ENCODE measurements around the gene EML3.

Gene EML3

GRCh38 chr11:62556875-62557631, 55.5 kb downstream of the EML3 start:
- Histone ChIP-seq H3K4me1 (peaks cover 73 to 96% (median 87%) of the 10 kb centered on the region in 10 experiments), H3K4me3 (peak overlapping the region in 6 of 10 experiments; percentile 9 to 63 (median 37); a peak in 9 of 20 replicates), H3K9ac (peak overlapping the region; percentile 72 to 86 (median 78); a peak in 21 of 22 replicates), H3K36me3 (peaks cover 37 to 66% (median 49%) of the 10 kb centered on the region in 11 experiments), H3K4me2 (peak overlapping the region; percentile 84 to 96 (median 90)), H3K9me3 (replicated peaks in 1 of 11) (no peaks in the 10 kb centered on the region), H4K20me1 (peaks cover 6 to 88% (median 47%) of the 10 kb centered on the region in 11 experiments; a peak in 21 of 22 replicates), H3K27ac (peak overlapping the region; percentile 80 to 98 (median 91); a peak in 21 of 22 replicates), H3K27me3 (no peaks in the 10 kb centered on the region)
- no peak for TF ChIP-seq Cebpa-rat (IDR thresholded peaks at IDR 0.05)

- peaks cover 29 to 58% (median 42%) of the 10 kb centered on the region in 11 experiments for H3K36me3 ChIP-seq
- H3K27ac ChIP-seq: peak overlapping the region; percentile 80 to 98 (median 91); a peak in 21 of 22 replicates
- H3K4me3 ChIP-seq: peak overlapping the region; percentile 34 to 63 (median 42); a peak in 18 of 20 replicates
- peaks cover 80 to 100% (median 94%) of the 10 kb centered on the region in 10 experiments for H3K4me1 ChIP-seq
- H3K9me3 ChIP-seq (replicated peaks in 1 of 11): no peaks in the 10 kb centered on the region
- H3K4me2 ChIP-seq: peak overlapping the region; percentile 84 to 96 (median 90)
- no peak for TF ChIP-seq Cebpa-rat (IDR thresholded peaks at IDR 0.05)
- H3K27me3 ChIP-seq: no peaks in the 10 kb centered on the region
- H4K20me1 ChIP-seq: peaks cover 6 to 88% (median 40%) of the 10 kb centered on the region in 11 experiments; a peak in 21 of 22 replicates
- H3K9ac ChIP-seq: peak overlapping the region; percentile 72 to 86 (median 78)
These were observed 56.3 kb downstream of the EML3 start for GRCh38 chr11:62556108-62556874.

GRCh38 chr11:62555464-62556107, 57.0 kb downstream of the EML3 start:
- H3K4me3 ChIP-seq: peak overlapping the region; percentile 34 to 63 (median 42); a peak in 18 of 20 replicates
- peak overlapping the region; percentile 72 to 86 (median 78) for H3K9ac ChIP-seq
- no peaks in the 10 kb centered on the region for H3K9me3 ChIP-seq (replicated peaks in 1 of 11)
- H3K36me3 ChIP-seq: peaks cover 23 to 51% (median 34%) of the 10 kb centered on the region in 11 experiments
- H3K4me2 ChIP-seq: peak overlapping the region; percentile 84 to 96 (median 90)
- peaks cover 87 to 100% (median 98%) of the 10 kb centered on the region in 10 experiments for H3K4me1 ChIP-seq
- TF ChIP-seq Cebpa-rat (IDR thresholded peaks at IDR 0.05): no peak
- H3K27me3 ChIP-seq: 0 out of 22 replicates have a peak, but pooled peaks cover 0 to 2% (median 0%) of the 10 kb centered on the region in 11 experiments
- H3K27ac ChIP-seq: peak overlapping the region; percentile 80 to 98 (median 91); a peak in 21 of 22 replicates
- peaks cover 0 to 81% (median 33%) of the 10 kb centered on the region in 11 experiments; a peak in 21 of 22 replicates for H4K20me1 ChIP-seq

- peaks cover 0 to 11% (median 2%) of the 10 kb centered on the region in 11 experiments; a peak in 5 of 22 replicates for H3K27me3 ChIP-seq
- peak overlapping the region in 5 of 10 experiments; percentile 13 to 63 (median 51); a peak in 4 of 20 replicates for H3K4me3 ChIP-seq
- TF ChIP-seq Cebpa-rat (IDR thresholded peaks at IDR 0.05): no peak
- H3K4me2 ChIP-seq: peak overlapping the region; percentile 84 to 96 (median 90)
- H3K4me1 ChIP-seq: peaks cover 94 to 100% (median 96%) of the 10 kb centered on the region in 10 experiments
- H3K9ac ChIP-seq: peak overlapping the region in 10 of 11 experiments; percentile 26 to 86 (median 79); a peak in 15 of 22 replicates
- H4K20me1 ChIP-seq: peaks cover 0 to 70% (median 23%) of the 10 kb centered on the region in 11 experiments; a peak in 15 of 22 replicates
- no peaks in the 10 kb centered on the region for H3K9me3 ChIP-seq (replicated peaks in 1 of 11)
- peak overlapping the region; percentile 80 to 98 (median 91); a peak in 19 of 22 replicates for H3K27ac ChIP-seq
- peaks cover 15 to 41% (median 24%) of the 10 kb centered on the region in 11 experiments for H3K36me3 ChIP-seq
These were observed 58.0 kb downstream of the EML3 start for GRCh38 chr11:62554387-62555167.

- Histone ChIP-seq H3K9me3 (replicated peaks in 1 of 11) (no peaks in the 10 kb centered on the region), H3K27ac (peak overlapping the region in 10 of 11 experiments; percentile 67 to 98 (median 92); a peak in 16 of 22 replicates), H3K4me2 (peak overlapping the region; percentile 84 to 96 (median 90)), H3K36me3 (peaks cover 8 to 34% (median 18%) of the 10 kb centered on the region in 11 experiments), H3K27me3 (peaks cover 0 to 18% (median 9%) of the 10 kb centered on the region in 11 experiments; a peak in 17 of 22 replicates), H3K4me3 (no peak overlapping the region; a peak in 2 of 20 replicates), H3K9ac (peak overlapping the region in 10 of 11 experiments; percentile 22 to 86 (median 63); a peak in 13 of 22 replicates), H3K4me1 (peaks cover 87 to 95% (median 90%) of the 10 kb centered on the region in 10 experiments), H4K20me1 (peaks cover 0 to 64% (median 17%) of the 10 kb centered on the region in 11 experiments; a peak in 14 of 22 replicates)
- no peak for TF ChIP-seq Cebpa-rat (IDR thresholded peaks at IDR 0.05)
These were observed 58.7 kb downstream of the EML3 start for GRCh38 chr11:62553839-62554361.

GRCh38 chr11:62553080-62553838, 59.3 kb downstream of the EML3 start:
- Histone ChIP-seq H3K27ac (peak overlapping the region; percentile 1 to 98 (median 91); a peak in 20 of 22 replicates), H3K4me1 (peaks cover 81 to 89% (median 83%) of the 10 kb centered on the region in 10 experiments)

More at GRCh38 chr11:62553080-62553838, 59.3 kb downstream of the EML3 start:
- Histone ChIP-seq H3K9me3 (replicated peaks in 1 of 11) (no peaks in the 10 kb centered on the region), H4K20me1 (peaks cover 0 to 57% (median 12%) of the 10 kb centered on the region in 11 experiments; a peak in 13 of 22 replicates), H3K9ac (peak overlapping the region; percentile 20 to 86 (median 60); a peak in 21 of 22 replicates), H3K4me3 (peak overlapping the region in 5 of 10 experiments; percentile 4 to 54 (median 21); a peak in 7 of 20 replicates), H3K27me3 (peaks cover 3 to 24% (median 15%) of the 10 kb centered on the region in 11 experiments; a peak in 21 of 22 replicates), H3K36me3 (peaks cover 2 to 28% (median 11%) of the 10 kb centered on the region in 11 experiments; a peak in 20 of 22 replicates), H3K4me2 (peak overlapping the region; percentile 84 to 96 (median 90))
- TF ChIP-seq Cebpa-rat (IDR thresholded peaks at IDR 0.05): no peak

All from BLaER1 treated with 17β-estradiol and CSF1 and Interleukin-3, amounts not matched to agents 10 nM and 100 nM (cell line).